Osteocyte (in vitro differentiated cells): ENCODE results near the gene FBLN2. TPM values are rescaled to one million over a fixed set of nuclear protein-coding genes. Genes with fewer than 3 reads are reported as not detected.

Experiments used
- DNase-seq: peaks from one replicate; pipeline ENCODE4 v3.0.0; 2021; ENCODE audit warnings: mixed read lengths; ENCODE audit not compliant: unreplicated experiment; ENCODE audit errors: extremely low spot score
- H3K27ac Mint-ChIP-seq: one replicate; pipeline ENCODE4 v1.8.0; 2021; ENCODE audit warnings: mild to moderate bottlenecking, mixed read lengths; ENCODE audit not compliant: unreplicated experiment
- H3K27me3 Mint-ChIP-seq: one replicate; pipeline ENCODE4 v1.8.0; 2021; ENCODE audit warnings: mixed read lengths; ENCODE audit not compliant: unreplicated experiment
- H3K36me3 Mint-ChIP-seq: one replicate; pipeline ENCODE4 v1.8.0; 2021; ENCODE audit warnings: mixed read lengths; ENCODE audit not compliant: unreplicated experiment
- H3K4me1 Mint-ChIP-seq: one replicate; pipeline ENCODE4 v1.8.0; 2021; ENCODE audit warnings: mixed read lengths; ENCODE audit not compliant: unreplicated experiment
- H3K4me3 Mint-ChIP-seq: one replicate; pipeline ENCODE4 v1.8.0; 2021; ENCODE audit warnings: mild to moderate bottlenecking, moderate library complexity, mixed read lengths; ENCODE audit not compliant: unreplicated experiment
- H3K9me3 Mint-ChIP-seq: one replicate; pipeline ENCODE4 v1.8.0; 2021; ENCODE audit warnings: mixed read lengths; ENCODE audit not compliant: unreplicated experiment
- total RNA-seq: library from RNA; stranded (reverse); gene quantifications from 2 replicates; pipeline ENCODE4 v1.2.1, GENCODE V29; 2021
- TF ChIP-seq, protein P1 (sequence below): fragments of 200-600 bp; sonication (generic); IDR thresholded peaks from 2 replicates; pipeline ENCODE4 v1.5.0; 2021; ENCODE audit warnings: antibody characterized with exemption, mild to moderate bottlenecking, moderate library complexity

The FBLN2 gene
- total RNA-seq, 1 donor from 2014 or later, result 215 TPM

DNA sequence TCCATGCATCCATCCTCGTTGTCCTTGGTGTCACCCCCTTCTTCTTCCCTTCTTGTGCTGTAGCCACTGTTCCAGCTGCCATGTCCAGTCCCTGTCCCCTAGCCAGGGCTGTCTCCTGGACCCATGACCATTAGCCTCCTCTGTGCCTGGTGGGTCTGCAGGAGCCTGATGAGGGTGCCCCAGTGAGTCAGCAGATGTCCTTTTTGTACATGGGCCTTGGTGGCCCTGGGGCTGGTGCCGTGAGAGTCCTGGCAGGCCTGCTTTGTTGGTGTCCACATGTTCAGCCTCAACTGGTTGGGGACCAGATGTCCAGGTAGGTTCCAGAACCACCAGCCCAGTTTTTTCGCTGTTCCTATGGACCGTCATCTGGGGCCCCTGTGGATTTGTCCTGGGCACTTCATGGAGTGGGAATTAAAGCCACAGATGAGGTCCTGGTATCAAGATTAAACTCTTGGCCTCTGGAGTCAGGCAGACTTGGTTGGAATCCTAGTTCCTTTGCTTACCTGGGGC, 66.1 kb downstream of the FBLN2 start:
- H3K4me1 Mint-ChIP-seq, result no peaks in the 10 kb centered on the region
- H3K9me3 Mint-ChIP-seq, result no peaks in the 10 kb centered on the region
- H3K27me3 Mint-ChIP-seq, result no peaks in the 10 kb centered on the region
- no peak for DNase-seq
- H3K27ac Mint-ChIP-seq, result no peak overlapping the region
- TF ChIP-seq, protein P1, sequence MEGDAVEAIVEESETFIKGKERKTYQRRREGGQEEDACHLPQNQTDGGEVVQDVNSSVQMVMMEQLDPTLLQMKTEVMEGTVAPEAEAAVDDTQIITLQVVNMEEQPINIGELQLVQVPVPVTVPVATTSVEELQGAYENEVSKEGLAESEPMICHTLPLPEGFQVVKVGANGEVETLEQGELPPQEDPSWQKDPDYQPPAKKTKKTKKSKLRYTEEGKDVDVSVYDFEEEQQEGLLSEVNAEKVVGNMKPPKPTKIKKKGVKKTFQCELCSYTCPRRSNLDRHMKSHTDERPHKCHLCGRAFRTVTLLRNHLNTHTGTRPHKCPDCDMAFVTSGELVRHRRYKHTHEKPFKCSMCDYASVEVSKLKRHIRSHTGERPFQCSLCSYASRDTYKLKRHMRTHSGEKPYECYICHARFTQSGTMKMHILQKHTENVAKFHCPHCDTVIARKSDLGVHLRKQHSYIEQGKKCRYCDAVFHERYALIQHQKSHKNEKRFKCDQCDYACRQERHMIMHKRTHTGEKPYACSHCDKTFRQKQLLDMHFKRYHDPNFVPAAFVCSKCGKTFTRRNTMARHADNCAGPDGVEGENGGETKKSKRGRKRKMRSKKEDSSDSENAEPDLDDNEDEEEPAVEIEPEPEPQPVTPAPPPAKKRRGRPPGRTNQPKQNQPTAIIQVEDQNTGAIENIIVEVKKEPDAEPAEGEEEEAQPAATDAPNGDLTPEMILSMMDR, result no peak
- peaks cover 32% of the 10 kb centered on the region for H3K36me3 Mint-ChIP-seq
- H3K4me3 Mint-ChIP-seq, result no peak overlapping the region

DNA sequence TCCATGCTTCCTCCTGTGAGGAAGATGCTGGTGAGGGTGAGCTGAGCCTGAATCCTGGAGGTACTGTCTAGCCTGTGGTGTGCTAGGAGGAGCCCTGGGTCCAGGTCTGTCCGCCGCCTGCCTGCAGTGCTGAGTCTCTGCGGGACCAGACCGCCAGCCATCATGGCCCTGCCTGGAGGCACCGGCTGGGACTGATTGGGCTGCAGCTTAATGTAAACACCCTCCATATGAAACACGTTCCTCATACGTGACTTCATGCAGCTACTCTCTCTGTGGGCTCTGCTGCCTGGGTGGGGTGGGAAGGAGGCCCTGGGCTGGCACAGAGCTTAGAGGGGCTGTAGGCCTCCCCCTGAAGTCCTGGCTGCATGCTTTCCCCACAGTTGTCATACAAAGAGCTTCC, 67.4 kb downstream of the FBLN2 start:
- no peak overlapping the region for H3K4me3 Mint-ChIP-seq
- H3K4me1 Mint-ChIP-seq, result no peaks in the 10 kb centered on the region
- no peaks in the 10 kb centered on the region for H3K9me3 Mint-ChIP-seq
- H3K27ac Mint-ChIP-seq, result no peak overlapping the region
- no peak for DNase-seq
- peaks cover 28% of the 10 kb centered on the region for H3K36me3 Mint-ChIP-seq
- no peaks in the 10 kb centered on the region for H3K27me3 Mint-ChIP-seq
- TF ChIP-seq, protein P1, result no peak

DNA sequence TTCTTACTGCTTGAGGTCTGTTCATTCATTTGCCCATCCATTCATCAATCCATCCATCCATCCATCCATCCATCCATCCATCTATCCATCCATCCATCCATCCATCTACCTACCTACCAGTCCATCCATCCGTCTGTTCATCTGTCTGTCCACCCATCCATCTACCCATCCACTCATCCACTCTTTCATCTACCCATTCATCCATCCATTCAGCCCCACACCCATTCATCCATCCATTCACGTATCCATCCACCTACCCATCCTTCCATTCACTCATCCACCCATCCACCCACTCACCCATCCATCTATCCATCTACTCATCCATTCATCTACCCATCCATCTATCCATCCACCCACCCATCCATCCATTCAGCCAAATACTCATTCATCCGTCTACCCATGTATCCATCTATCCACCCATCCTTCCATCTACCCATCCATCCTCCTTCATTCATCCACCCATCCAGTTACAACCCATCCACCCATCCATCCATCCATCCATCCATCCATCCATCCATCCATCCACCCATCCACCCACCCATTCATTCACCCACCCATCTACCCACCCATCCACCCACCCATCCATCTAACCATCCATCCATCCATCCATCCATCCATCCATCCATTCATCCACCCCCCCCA, 68.3 kb downstream of the FBLN2 start:
- Mint-ChIP-seq H3K4me1 (no peaks in the 10 kb centered on the region), H3K27ac (no peak overlapping the region), H3K4me3 (no peak overlapping the region), H3K27me3 (no peaks in the 10 kb centered on the region), H3K36me3 (peaks cover 30% of the 10 kb centered on the region), H3K9me3 (no peaks in the 10 kb centered on the region)
- DNase-seq, result no peak
- TF ChIP-seq, protein P1, result no peak

- TF ChIP-seq, protein P1, result no peak
- DNase-seq, result no peak
- no peak overlapping the region for H3K27ac Mint-ChIP-seq
- peaks cover 24% of the 10 kb centered on the region for H3K36me3 Mint-ChIP-seq
- H3K4me1 Mint-ChIP-seq, result peaks cover 6% of the 10 kb centered on the region
- no peak overlapping the region for H3K4me3 Mint-ChIP-seq
- H3K9me3 Mint-ChIP-seq, result no peaks in the 10 kb centered on the region
- no peaks in the 10 kb centered on the region for H3K27me3 Mint-ChIP-seq
Measured at GRCh38 chr3:13617981-13618380, 69.1 kb downstream of the FBLN2 start.

DNA sequence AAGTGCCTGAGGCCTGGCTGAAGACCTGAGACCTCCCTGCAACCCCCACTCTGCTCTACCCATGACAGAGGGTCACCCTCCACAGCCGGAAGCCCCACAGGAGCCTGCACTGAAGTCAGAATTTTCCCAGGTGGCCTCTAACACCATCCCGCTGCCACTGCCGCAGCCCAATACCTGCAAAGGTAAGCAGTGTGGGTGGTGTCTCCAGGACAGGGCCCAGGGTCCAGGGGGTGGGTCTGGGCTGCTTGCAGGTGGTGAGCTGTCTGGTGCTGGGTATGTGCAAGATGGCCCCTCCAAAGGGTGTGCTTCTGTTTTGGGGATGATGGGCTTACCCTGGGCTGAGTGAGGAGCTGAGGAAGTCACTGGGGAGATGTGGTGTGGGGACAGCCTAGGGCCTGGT, 69.9 kb downstream of the FBLN2 start:
- no peaks in the 10 kb centered on the region for H3K9me3 Mint-ChIP-seq
- H3K27me3 Mint-ChIP-seq, result no peaks in the 10 kb centered on the region
- peaks cover 12% of the 10 kb centered on the region for H3K4me1 Mint-ChIP-seq
- no peak for DNase-seq
- no peak overlapping the region for H3K27ac Mint-ChIP-seq
- no peak overlapping the region for H3K4me3 Mint-ChIP-seq
- TF ChIP-seq, protein P1, result no peak
- H3K36me3 Mint-ChIP-seq, result peaks cover 21% of the 10 kb centered on the region
